Measurements from ENCODE around the gene PHF2.

DNA sequence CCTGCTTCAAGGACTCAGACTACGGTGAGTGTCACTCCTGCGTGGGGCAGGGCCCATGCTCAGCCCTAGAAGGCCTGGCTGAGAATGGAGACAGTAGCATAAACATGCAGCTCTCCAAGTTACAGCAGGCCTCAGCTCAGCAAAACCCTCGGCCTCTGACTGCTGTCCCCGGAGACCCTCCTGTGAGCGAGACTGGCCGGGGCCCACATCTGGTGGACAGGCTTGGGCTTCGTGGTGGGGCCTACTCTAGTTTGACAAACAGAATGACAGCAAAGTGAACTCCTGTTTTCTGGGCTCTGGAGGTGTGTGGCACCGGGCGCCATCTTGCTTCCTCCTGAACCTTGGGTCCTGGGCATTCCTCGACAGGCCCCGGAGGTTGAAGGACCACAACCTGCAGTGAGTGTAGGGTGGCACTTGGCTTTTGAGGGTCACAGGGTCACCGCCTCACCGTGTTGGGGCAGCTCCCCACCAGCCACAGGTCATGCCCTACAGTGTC, 97.5 kb downstream of the PHF2 start:
- TF ChIP-seq TAF1 (IDR thresholded peaks at IDR 0.05; ENCODE audit: low read depth, low read length) = no peak
- TF ChIP-seq BCL11A (IDR thresholded peaks at IDR 0.05; ENCODE audit: low read depth in 2 of 2, low read length in 2 of 2) = no peak
- no peak for TF ChIP-seq POLR2AphosphoS5 (IDR thresholded peaks at IDR 0.05; ENCODE audit: low read depth, low read length)
- TF ChIP-seq, protein P1, sequence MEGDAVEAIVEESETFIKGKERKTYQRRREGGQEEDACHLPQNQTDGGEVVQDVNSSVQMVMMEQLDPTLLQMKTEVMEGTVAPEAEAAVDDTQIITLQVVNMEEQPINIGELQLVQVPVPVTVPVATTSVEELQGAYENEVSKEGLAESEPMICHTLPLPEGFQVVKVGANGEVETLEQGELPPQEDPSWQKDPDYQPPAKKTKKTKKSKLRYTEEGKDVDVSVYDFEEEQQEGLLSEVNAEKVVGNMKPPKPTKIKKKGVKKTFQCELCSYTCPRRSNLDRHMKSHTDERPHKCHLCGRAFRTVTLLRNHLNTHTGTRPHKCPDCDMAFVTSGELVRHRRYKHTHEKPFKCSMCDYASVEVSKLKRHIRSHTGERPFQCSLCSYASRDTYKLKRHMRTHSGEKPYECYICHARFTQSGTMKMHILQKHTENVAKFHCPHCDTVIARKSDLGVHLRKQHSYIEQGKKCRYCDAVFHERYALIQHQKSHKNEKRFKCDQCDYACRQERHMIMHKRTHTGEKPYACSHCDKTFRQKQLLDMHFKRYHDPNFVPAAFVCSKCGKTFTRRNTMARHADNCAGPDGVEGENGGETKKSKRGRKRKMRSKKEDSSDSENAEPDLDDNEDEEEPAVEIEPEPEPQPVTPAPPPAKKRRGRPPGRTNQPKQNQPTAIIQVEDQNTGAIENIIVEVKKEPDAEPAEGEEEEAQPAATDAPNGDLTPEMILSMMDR (IDR thresholded peaks at IDR 0.05; ENCODE audit: control extremely low read depth in 1 of 3, insufficient read depth in 1 of 3, low read depth in 1 of 3, low read length in 3 of 3) = no peak
- TF ChIP-seq POLR2A (IDR thresholded peaks at IDR 0.05; ENCODE audit: control extremely low read depth in 1 of 2, low read depth in 2 of 2, low read length in 2 of 2) = no peak
- TF ChIP-seq KDM5A (IDR thresholded peaks at IDR 0.05; ENCODE audit: low read length) = no peak
- TF ChIP-seq TBP (IDR thresholded peaks at IDR 0.05; ENCODE audit: low read depth, low read length) = no peak
- TF ChIP-seq EP300 (IDR thresholded peaks at IDR 0.05; ENCODE audit: borderline replicate concordance in 1 of 2, low read depth in 2 of 2, low read length in 2 of 2) = no peak
- no peak for TF ChIP-seq SP1 (IDR thresholded peaks at IDR 0.05; ENCODE audit: low read depth, low read length)
- TF ChIP-seq, protein P2, sequence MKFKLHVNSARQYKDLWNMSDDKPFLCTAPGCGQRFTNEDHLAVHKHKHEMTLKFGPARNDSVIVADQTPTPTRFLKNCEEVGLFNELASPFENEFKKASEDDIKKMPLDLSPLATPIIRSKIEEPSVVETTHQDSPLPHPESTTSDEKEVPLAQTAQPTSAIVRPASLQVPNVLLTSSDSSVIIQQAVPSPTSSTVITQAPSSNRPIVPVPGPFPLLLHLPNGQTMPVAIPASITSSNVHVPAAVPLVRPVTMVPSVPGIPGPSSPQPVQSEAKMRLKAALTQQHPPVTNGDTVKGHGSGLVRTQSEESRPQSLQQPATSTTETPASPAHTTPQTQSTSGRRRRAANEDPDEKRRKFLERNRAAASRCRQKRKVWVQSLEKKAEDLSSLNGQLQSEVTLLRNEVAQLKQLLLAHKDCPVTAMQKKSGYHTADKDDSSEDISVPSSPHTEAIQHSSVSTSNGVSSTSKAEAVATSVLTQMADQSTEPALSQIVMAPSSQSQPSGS (IDR thresholded peaks at IDR 0.05; ENCODE audit: low read length) = no peak

Measured in H1 (cell line).